IMR-90 (cell line): ENCODE results near the gene ABCF3. TPM values are rescaled to one million over a fixed set of nuclear protein-coding genes. Genes with fewer than 3 reads are reported as not detected.
A peak's percentile ranks its signal among the peaks of the same experiment; 100 is the strongest.

Experiments
- ATAC-seq: fragments of 200-7000 bp; cut with Tn5 transposase; 2 replicates; pipeline ENCODE4 v1.9.1; 2020; ENCODE audit warnings: low read depth, mild to moderate bottlenecking, moderate library complexity
- BruUV-seq: library from RNA; stranded (reverse); fragments of 400-500 nt; replicated peaks from 2 replicates; lab custom pipeline; 2021; lab: Mats Ljungman, UMichigan
- CTCF ChIA-PET: fragments of 300-600 bp; formaldehyde crosslinking; extraction: SDS; loops from one replicate; lab custom pipeline; 2021; ENCODE audit warnings: antibody characterized with exemption; lab: Yijun Ruan, JAX
- POLR2A ChIA-PET: fragments of 300-600 bp; sonication (Branson Sonifier 250); formaldehyde crosslinking; loops from one replicate; lab custom pipeline; 2022; ENCODE audit warnings: antibody characterized with exemption; ENCODE audit not compliant: unreplicated experiment; lab: Charles Lee
- DNase-seq: peaks from one replicate; pipeline ENCODE4 v3.0.0; 2013
- H2AFZ ChIP-seq: replicated peaks from 2 replicates; pipeline ENCODE3; 2013; ENCODE audit warnings: low read length, mild to moderate bottlenecking; ENCODE audit not compliant: poor library complexity
- H2AK5ac ChIP-seq: 2 replicates; pipeline ENCODE4 v1.6.1; 2013; ENCODE audit warnings: low read depth, low read length, inconsistent platforms
- H2AK9ac ChIP-seq: replicated peaks from 2 replicates; pipeline ENCODE3; 2013; ENCODE audit warnings: mild to moderate bottlenecking, low read depth, low read length, moderate library complexity; ENCODE audit not compliant: poor library complexity
- H2BK120ac ChIP-seq: 2 replicates; pipeline ENCODE4 v1.6.1; 2013; ENCODE audit warnings: low read depth, low read length, inconsistent platforms
- H2BK15ac ChIP-seq: 3 replicates; pipeline ENCODE4 v1.6.1; 2013; ENCODE audit warnings: low read depth, low read length, inconsistent platforms
- H2BK20ac ChIP-seq: 2 replicates; pipeline ENCODE4 v1.6.1; 2013; ENCODE audit warnings: low read depth, mild to moderate bottlenecking, inconsistent platforms, low read length, moderate library complexity
- H2BK5ac ChIP-seq: 2 replicates; pipeline ENCODE4 v1.6.1; 2013; ENCODE audit warnings: mild to moderate bottlenecking, low read depth, low read length, inconsistent platforms; ENCODE audit not compliant: poor library complexity, severe bottlenecking
- H3K14ac ChIP-seq: replicated peaks from 2 replicates; pipeline ENCODE4 v1.6.1; 2013; ENCODE audit warnings: low read depth, low read length, inconsistent platforms
- H3K18ac ChIP-seq: 2 replicates; pipeline ENCODE4 v1.6.1; 2013; ENCODE audit warnings: low read depth, low read length, control low read depth
- H3K23ac ChIP-seq: 2 replicates; pipeline ENCODE4 v1.6.1; 2013; ENCODE audit warnings: low read depth, low read length, inconsistent platforms
- H3K27ac ChIP-seq: 2 replicates; pipeline ENCODE4 v1.5.1; 2013; ENCODE audit warnings: mild to moderate bottlenecking, control low read depth, low read length; ENCODE audit not compliant: insufficient read depth
- H3K27me3 ChIP-seq: 2 replicates; pipeline ENCODE4 v1.6.1; 2013; ENCODE audit warnings: low read length; ENCODE audit not compliant: control insufficient read depth, insufficient read depth
- H3K36me3 ChIP-seq: 2 replicates; pipeline ENCODE4 v1.6.1; 2013; ENCODE audit warnings: low read length, mixed read lengths; ENCODE audit not compliant: control insufficient read depth, insufficient read depth
- H3K4ac ChIP-seq: 2 replicates; pipeline ENCODE4 v1.6.1; 2013; ENCODE audit warnings: low read depth, low read length, inconsistent platforms
- H3K4me1 ChIP-seq: 2 replicates; pipeline ENCODE4 v1.6.1; 2013; ENCODE audit warnings: low read length, mixed read lengths; ENCODE audit not compliant: control insufficient read depth, insufficient read depth
- H3K4me2 ChIP-seq: 2 replicates; pipeline ENCODE4 v1.6.1; 2013; ENCODE audit warnings: low read depth, mild to moderate bottlenecking, control low read depth, low read length, moderate library complexity
- H3K4me3 ChIP-seq: 2 replicates; pipeline ENCODE4 v1.5.1; 2013; ENCODE audit warnings: low read depth, mild to moderate bottlenecking, control low read depth, low read length, moderate library complexity; ENCODE audit not compliant: insufficient read depth
- H3K56ac ChIP-seq: 2 replicates; pipeline ENCODE4 v1.6.1; 2013; ENCODE audit warnings: low read length, inconsistent platforms; ENCODE audit not compliant: insufficient read depth; ENCODE audit errors: extremely low read depth
- H3K79me1 ChIP-seq, 2 experiments: 2 replicates each; pipeline ENCODE4 v1.6.1; 2013; ENCODE audit warnings: low read length in 2 of 2, inconsistent platforms in 1 of 2, low read depth in 1 of 2
- H3K9ac ChIP-seq: 2 replicates; pipeline ENCODE4 v1.6.1; 2013; ENCODE audit warnings: low read depth, low read length, control low read depth
- H3K9me1 ChIP-seq: 2 replicates; pipeline ENCODE4 v1.6.1; 2013; ENCODE audit warnings: low read length, inconsistent platforms; ENCODE audit not compliant: insufficient read depth
- H3K9me3 ChIP-seq: 2 replicates; pipeline ENCODE4 v1.6.1; 2013; ENCODE audit warnings: low read length; ENCODE audit not compliant: control insufficient read depth, insufficient read depth
- H4K20me1 ChIP-seq: 2 replicates; pipeline ENCODE4 v1.6.1; 2013; ENCODE audit warnings: low read length, inconsistent platforms; ENCODE audit not compliant: insufficient read depth
- H4K5ac ChIP-seq: 2 replicates; pipeline ENCODE4 v1.6.1; 2013; ENCODE audit warnings: mild to moderate bottlenecking, low read depth, low read length, control low read depth
- H4K8ac ChIP-seq, 2 experiments: 2 replicates each; pipeline ENCODE4 v1.6.1; 2013; ENCODE audit warnings: low read depth in 2 of 2, low read length in 2 of 2, control low read depth in 1 of 2, inconsistent platforms in 1 of 2
- H4K91ac ChIP-seq: 2 replicates; pipeline ENCODE4 v1.6.1; 2013; ENCODE audit warnings: low read depth, low read length, inconsistent platforms; ENCODE audit not compliant: insufficient read depth
- CEBPB ChIP-seq: IDR thresholded peaks from 2 replicates; pipeline ENCODE4 v1.6.1; 2012; ENCODE audit warnings: low read depth, low read length, improper control_type of control experiment
- CTCF ChIP-seq: conservative IDR thresholded peaks from 2 replicates; pipeline ENCODE4 v1.5.1; 2012; ENCODE audit warnings: mild to moderate bottlenecking, low read depth, low read length, improper control_type of control experiment
- POLR2A ChIP-seq: IDR thresholded peaks from 2 replicates; pipeline ENCODE4 v1.6.1; 2012; ENCODE audit warnings: mild to moderate bottlenecking, low read depth, low read length
- RAD21 ChIP-seq: IDR thresholded peaks from 2 replicates; pipeline ENCODE4 v1.6.1; 2012; ENCODE audit warnings: low read length, improper control_type of control experiment
- SMC3 ChIP-seq: fragments of 150-350 bp; IDR thresholded peaks from 2 replicates; pipeline ENCODE4 v1.6.1; 2016; ENCODE audit warnings: low read depth, mild to moderate bottlenecking, antibody characterized with exemption, low read length, moderate library complexity
- USF2 ChIP-seq: fragments of 150-350 bp; IDR thresholded peaks from 2 replicates; pipeline ENCODE4 v1.6.1; 2017; ENCODE audit warnings: mild to moderate bottlenecking, antibody characterized with exemption, low read length, low read depth
- WGBS, 2 experiments: methylation state at CpG; one replicate each; pipeline versions ENCODE4 v1.1.5 to v1.1.7; 2013; ENCODE audit warnings: missing lambda C conversion rate in 2 of 2; ENCODE audit not compliant: insufficient read length in 1 of 2; ENCODE audit errors: extremely low coverage in 2 of 2; 5-methylcytosine and 5-hydroxymethylcytosine counted together
- dilution Hi-C: fragments of 300-500 bp; cut with HindIII; formaldehyde crosslinking; loops from one replicate; pipeline ENCODE4 v1.14.3; 2018; ENCODE audit warnings: low sequenced_read_pairs; ENCODE audit not compliant: unreplicated experiment
- in situ Hi-C: fragments of 300-500 bp; cut with MboI; formaldehyde crosslinking; loops from 3 replicates; pipeline ENCODE4 v1.14.3; 2019; ENCODE audit warnings: low sequenced_read_pairs, inconsistent platforms, mixed read lengths
- intact Hi-C: fragments of 100-400 bp; cut with micrococcal nuclease; formaldehyde crosslinking; loops from 2 replicates; pipeline ENCODE4 v1.10.0; 2022
- polyA plus RNA-seq, 3 experiments: library from polyadenylated mRNA; depleted of rRNA; stranded (reverse); fragments of >200 nt; gene quantifications; 2 replicates each; pipeline ENCODE4 v1.2.3, GENCODE V29; 2012; ENCODE audit warnings: low replicate concordance in 1 of 3
- total RNA-seq: library from RNA; depleted of rRNA; stranded (reverse); fragments of >200 nt; gene quantifications from 2 replicates; pipeline ENCODE4 v1.2.3, GENCODE V29; 2012

Gene ABCF3
- total and polyA plus RNA-seq, 2 of the 4 experiments (the other 2 are of a cell fraction), result 36.9 to 59.2 TPM

GRCh38 chr3:184145111-184145524 lies 40.9 kb upstream of the ABCF3 start:
- H2BK120ac ChIP-seq, result no peak overlapping the region
- H3K4ac ChIP-seq, result no peak overlapping the region
- H2AFZ ChIP-seq, result peak overlapping the region; percentile 37
- H3K27ac ChIP-seq, result no peak overlapping the region; the same call in 1 of the 2 replicates
- peaks cover 15 to 22% of the 10 kb centered on the region in 2 experiments for H3K79me1 ChIP-seq
- ATAC-seq, result peak; percentile 86
- no peak overlapping the region for H4K91ac ChIP-seq
- no peak overlapping the region for H2BK20ac ChIP-seq
- H3K9me3 ChIP-seq, result no peaks in the 10 kb centered on the region
- H4K20me1 ChIP-seq, result peaks cover 18% of the 10 kb centered on the region
- intact Hi-C loops (loop anchor here (1.0 to 5.0 kb wide), 2 partner anchors 107 to 144 kb away; no protein-coding TSS in a partner anchor), dilution Hi-C loops (no loop called here), in situ Hi-C loops (no loop called here)
- H2BK5ac ChIP-seq, result no peak overlapping the region
- 6% methylated on average over 2 of the region's 4 CpGs; no CpG with 5 or more reads in 1 of the 2 experiments for WGBS, 2 experiments
- H4K5ac ChIP-seq, result no peak overlapping the region
- no peak overlapping the region for H2AK5ac ChIP-seq
- H3K9ac ChIP-seq, result no peak overlapping the region
- H3K56ac ChIP-seq, result no peak overlapping the region
- BruUV-seq, result no TSS peak
- H3K9me1 ChIP-seq, result no peaks in the 10 kb centered on the region; the same call in 1 of the 2 replicates
- H3K4me2 ChIP-seq, result no peak overlapping the region
- 0 out of 2 replicates have a peak overlapping the region, but pooled peaks have one; percentile 12 for H3K23ac ChIP-seq
- H3K18ac ChIP-seq, result no peak overlapping the region
- peak overlapping the region; percentile 37 for H2AK9ac ChIP-seq
- POLR2A ChIA-PET, result no interaction called here
- TF ChIP-seq RAD21 (peak; percentile 63), USF2 (peak; percentile 19; the same call in 1 of the 2 replicates), CEBPB (no peak), CTCF (peak; percentile 53), POLR2A (no peak), SMC3 (peak; percentile 37; the same call in 1 of the 2 replicates)
- no peak overlapping the region for H4K8ac ChIP-seq
- H3K14ac ChIP-seq, result no peak overlapping the region
- peak; percentile 61 for DNase-seq
- H3K36me3 ChIP-seq, result peaks cover 45% of the 10 kb centered on the region
- CTCF ChIA-PET, result no interaction called here
- no peaks in the 10 kb centered on the region for H3K27me3 ChIP-seq
- 0 out of 2 replicates have a peak, but pooled peaks cover 2% of the 10 kb centered on the region for H3K4me1 ChIP-seq
- H2BK15ac ChIP-seq, result no peak overlapping the region
- no peak overlapping the region for H3K4me3 ChIP-seq
